ENCODE results near the gene GALNT18. TPM values are rescaled to one million over a fixed set of nuclear protein-coding genes. Genes with fewer than 3 reads are reported as not detected.

GALNT18 gene
- total and polyA plus RNA-seq, 2 of the 4 experiments (the other 2 are of a cell fraction), result 9.5 to 11.3 TPM

DNA sequence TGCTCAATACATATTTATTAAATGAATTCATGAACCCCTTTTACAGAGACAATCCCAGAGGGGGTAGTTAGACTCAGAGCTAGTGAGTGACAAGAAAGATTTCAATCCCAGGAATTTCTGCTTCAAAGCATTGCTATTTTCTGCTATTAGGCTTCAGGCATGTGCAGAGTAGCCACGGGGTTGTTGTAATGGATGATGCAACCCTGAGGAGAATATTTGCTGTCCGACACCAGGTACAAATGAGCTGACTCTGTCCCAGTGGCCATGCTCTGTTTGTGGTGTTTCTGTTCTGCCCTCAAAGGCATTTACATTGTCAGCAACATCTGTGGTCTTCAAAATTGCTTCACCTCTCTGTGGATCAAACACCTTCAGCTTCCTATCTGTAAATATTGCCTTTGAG lies 371.3 kb downstream of the GALNT18 start:
- Histone ChIP-seq H3K27me3 (ENCODE audit: control insufficient read depth, insufficient read depth, low read length) (peaks cover 46% of the 10 kb centered on the region), H3K36me3 (ENCODE audit: control insufficient read depth, insufficient read depth, low read length) (no peaks in the 10 kb centered on the region), H3K56ac (ENCODE audit: extremely low read depth, insufficient read depth, low read length) (no peak overlapping the region), H3K4ac (ENCODE audit: low read depth, low read length) (no peak overlapping the region), H3K9me1 (ENCODE audit: insufficient read depth, low read length) (no peaks in the 10 kb centered on the region), H2AK9ac (replicated peaks; ENCODE audit: low read depth, low read length, poor library complexity) (no peak overlapping the region), H3K4me1 (ENCODE audit: control insufficient read depth, insufficient read depth, low read length) (no peaks in the 10 kb centered on the region), H4K5ac (ENCODE audit: low read depth, low read length) (no peak overlapping the region), H4K8ac (ENCODE audit: low read depth in 2 of 2, low read length in 2 of 2) (no peak overlapping the region), H3K18ac (ENCODE audit: low read depth, low read length) (no peak overlapping the region), H2AFZ (replicated peaks; ENCODE audit: low read length, poor library complexity) (no peak overlapping the region), H3K9ac (ENCODE audit: low read depth, low read length) (no peak overlapping the region), H2BK15ac (ENCODE audit: low read depth, low read length) (no peak overlapping the region), H4K20me1 (ENCODE audit: insufficient read depth, low read length) (no peaks in the 10 kb centered on the region), H2BK120ac (ENCODE audit: low read depth, low read length) (no peak overlapping the region), H3K79me1 (ENCODE audit: low read depth in 1 of 2, low read length in 2 of 2) (no peaks in the 10 kb centered on the region), H3K27ac (ENCODE audit: insufficient read depth, low read length) (no peak overlapping the region), H3K4me2 (ENCODE audit: low read depth, low read length) (no peak overlapping the region), H2BK5ac (ENCODE audit: low read depth, low read length, poor library complexity, severe bottlenecking) (no peak overlapping the region), H3K4me3 (ENCODE audit: insufficient read depth, low read depth, low read length) (no peak overlapping the region), H3K14ac (replicated peaks; ENCODE audit: low read depth, low read length) (no peak overlapping the region), H3K9me3 (ENCODE audit: control insufficient read depth, insufficient read depth, low read length) (no peaks in the 10 kb centered on the region), H2AK5ac (ENCODE audit: low read depth, low read length) (no peak overlapping the region), H3K23ac (ENCODE audit: low read depth, low read length) (no peak overlapping the region), H2BK20ac (ENCODE audit: low read depth, low read length) (no peak overlapping the region), H4K91ac (ENCODE audit: insufficient read depth, low read depth, low read length) (no peak overlapping the region)
- ChIA-PET CTCF (no interaction called here), POLR2A (ENCODE audit: unreplicated experiment) (no interaction called here)
- TF ChIP-seq, protein P1, sequence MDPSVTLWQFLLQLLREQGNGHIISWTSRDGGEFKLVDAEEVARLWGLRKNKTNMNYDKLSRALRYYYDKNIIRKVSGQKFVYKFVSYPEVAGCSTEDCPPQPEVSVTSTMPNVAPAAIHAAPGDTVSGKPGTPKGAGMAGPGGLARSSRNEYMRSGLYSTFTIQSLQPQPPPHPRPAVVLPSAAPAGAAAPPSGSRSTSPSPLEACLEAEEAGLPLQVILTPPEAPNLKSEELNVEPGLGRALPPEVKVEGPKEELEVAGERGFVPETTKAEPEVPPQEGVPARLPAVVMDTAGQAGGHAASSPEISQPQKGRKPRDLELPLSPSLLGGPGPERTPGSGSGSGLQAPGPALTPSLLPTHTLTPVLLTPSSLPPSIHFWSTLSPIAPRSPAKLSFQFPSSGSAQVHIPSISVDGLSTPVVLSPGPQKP (IDR thresholded peaks at IDR 0.05; ENCODE audit: borderline replicate concordance, low read depth, low read length), result no peak
- TF ChIP-seq BHLHE40 (IDR thresholded peaks at IDR 0.05; ENCODE audit: low read depth, low read length), result peak; percentile 22; the same call in 1 of the 2 replicates
- TF ChIP-seq, protein P2, sequence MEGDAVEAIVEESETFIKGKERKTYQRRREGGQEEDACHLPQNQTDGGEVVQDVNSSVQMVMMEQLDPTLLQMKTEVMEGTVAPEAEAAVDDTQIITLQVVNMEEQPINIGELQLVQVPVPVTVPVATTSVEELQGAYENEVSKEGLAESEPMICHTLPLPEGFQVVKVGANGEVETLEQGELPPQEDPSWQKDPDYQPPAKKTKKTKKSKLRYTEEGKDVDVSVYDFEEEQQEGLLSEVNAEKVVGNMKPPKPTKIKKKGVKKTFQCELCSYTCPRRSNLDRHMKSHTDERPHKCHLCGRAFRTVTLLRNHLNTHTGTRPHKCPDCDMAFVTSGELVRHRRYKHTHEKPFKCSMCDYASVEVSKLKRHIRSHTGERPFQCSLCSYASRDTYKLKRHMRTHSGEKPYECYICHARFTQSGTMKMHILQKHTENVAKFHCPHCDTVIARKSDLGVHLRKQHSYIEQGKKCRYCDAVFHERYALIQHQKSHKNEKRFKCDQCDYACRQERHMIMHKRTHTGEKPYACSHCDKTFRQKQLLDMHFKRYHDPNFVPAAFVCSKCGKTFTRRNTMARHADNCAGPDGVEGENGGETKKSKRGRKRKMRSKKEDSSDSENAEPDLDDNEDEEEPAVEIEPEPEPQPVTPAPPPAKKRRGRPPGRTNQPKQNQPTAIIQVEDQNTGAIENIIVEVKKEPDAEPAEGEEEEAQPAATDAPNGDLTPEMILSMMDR (conservative IDR thresholded peaks at IDR 0.05; ENCODE audit: low read depth, low read length), result no peak
- no peak for TF ChIP-seq RCOR1 (IDR thresholded peaks at IDR 0.05; ENCODE audit: insufficient replicate concordance, low read length)
- TF ChIP-seq FOS (IDR thresholded peaks at IDR 0.05; ENCODE audit: low read depth, low read length), result no peak
- TF ChIP-seq CEBPB (IDR thresholded peaks at IDR 0.05; ENCODE audit: low read depth, low read length), result peak; percentile 78
- TF ChIP-seq MAZ (IDR thresholded peaks at IDR 0.05; ENCODE audit: borderline replicate concordance, low read depth, low read length), result no peak
- no peak for TF ChIP-seq POLR2A (IDR thresholded peaks at IDR 0.05; ENCODE audit: low read depth, low read length)
- WGBS, 2 experiments (ENCODE audit: extremely low coverage in 2 of 2, insufficient read length in 1 of 2), result no CpG with 5 or more reads among the region's 2 CpGs
- in situ Hi-C loops (cut with MboI; ENCODE audit: low sequenced_read_pairs), result no loop called here
- no TSS peak for BruUV-seq (replicated peaks)
- dilution Hi-C loops (cut with HindIII; ENCODE audit: low sequenced_read_pairs, unreplicated experiment), result no loop called here
- intact Hi-C loops (cut with micrococcal nuclease), result no loop called here
- ATAC-seq (ENCODE audit: low read depth), result peak; percentile 53; the same call in 1 of the 2 replicates
- peak; percentile 11 for DNase-seq

Measured in IMR-90 (cell line).